ENCODE measurements around the gene CFDP1.

DNA sequence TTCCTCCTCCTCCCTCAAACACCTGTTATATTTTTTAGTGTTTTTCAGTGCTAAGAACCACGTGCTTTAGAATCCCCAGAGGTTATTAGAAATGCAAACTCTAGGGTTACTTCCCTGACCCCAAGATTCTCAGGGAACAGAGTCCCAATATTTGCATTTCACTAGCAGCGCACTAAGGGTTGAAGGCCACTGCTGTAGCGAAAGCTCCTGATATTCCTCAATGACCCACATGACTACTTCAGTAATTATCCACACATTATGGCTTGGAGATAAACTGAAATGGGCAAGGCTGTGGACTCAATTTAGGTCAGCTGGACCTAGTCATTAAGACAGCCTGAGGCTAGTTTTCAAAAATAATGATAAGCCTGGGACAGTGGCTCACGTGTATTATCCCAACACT, 103.4 kb downstream of the CFDP1 start:
- TF ChIP-seq POLR2A (IDR thresholded peaks at IDR 0.05) = no peak
- TF ChIP-seq, protein P1, sequence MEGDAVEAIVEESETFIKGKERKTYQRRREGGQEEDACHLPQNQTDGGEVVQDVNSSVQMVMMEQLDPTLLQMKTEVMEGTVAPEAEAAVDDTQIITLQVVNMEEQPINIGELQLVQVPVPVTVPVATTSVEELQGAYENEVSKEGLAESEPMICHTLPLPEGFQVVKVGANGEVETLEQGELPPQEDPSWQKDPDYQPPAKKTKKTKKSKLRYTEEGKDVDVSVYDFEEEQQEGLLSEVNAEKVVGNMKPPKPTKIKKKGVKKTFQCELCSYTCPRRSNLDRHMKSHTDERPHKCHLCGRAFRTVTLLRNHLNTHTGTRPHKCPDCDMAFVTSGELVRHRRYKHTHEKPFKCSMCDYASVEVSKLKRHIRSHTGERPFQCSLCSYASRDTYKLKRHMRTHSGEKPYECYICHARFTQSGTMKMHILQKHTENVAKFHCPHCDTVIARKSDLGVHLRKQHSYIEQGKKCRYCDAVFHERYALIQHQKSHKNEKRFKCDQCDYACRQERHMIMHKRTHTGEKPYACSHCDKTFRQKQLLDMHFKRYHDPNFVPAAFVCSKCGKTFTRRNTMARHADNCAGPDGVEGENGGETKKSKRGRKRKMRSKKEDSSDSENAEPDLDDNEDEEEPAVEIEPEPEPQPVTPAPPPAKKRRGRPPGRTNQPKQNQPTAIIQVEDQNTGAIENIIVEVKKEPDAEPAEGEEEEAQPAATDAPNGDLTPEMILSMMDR (IDR thresholded peaks at IDR 0.05) = no peak
